HG02571 (cell line): ENCODE data around the gene FARP2.
"Not testable (repeated sequence)": the region's sequence is repeated elsewhere in the genome, so short reads cannot be mapped to it uniquely, and the experiment has no call there.

ENCODE experiments used
- ATAC-seq: cut with Tn5 transposase; IDR thresholded peaks from one replicate; pipeline ENCODE4 v1.9.1; 2021; ENCODE audit warnings: mild to moderate bottlenecking, moderate library complexity; ENCODE audit not compliant: unreplicated experiment

FARP2 gene

DNA sequence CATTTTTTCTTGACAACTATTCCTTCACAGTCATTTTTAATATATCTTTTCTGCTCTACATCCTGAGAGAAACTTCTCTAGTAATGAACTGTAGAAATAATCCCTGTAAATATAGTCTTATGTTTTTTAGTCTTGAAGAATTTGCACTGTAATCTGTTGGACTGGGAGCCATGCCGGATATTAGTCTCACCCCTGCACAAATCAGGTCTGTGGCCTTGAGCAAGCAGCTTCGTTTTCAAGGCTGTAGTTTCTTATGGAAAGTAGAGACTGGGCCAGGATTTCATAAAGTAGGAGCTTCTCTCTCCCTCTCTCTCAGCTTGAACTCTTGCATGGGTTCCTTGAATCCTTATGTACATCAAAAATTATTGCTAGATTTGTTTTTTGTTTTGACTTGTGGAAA lies 8.7 kb downstream of the FARP2 start:
- no peak for ATAC-seq

DNA sequence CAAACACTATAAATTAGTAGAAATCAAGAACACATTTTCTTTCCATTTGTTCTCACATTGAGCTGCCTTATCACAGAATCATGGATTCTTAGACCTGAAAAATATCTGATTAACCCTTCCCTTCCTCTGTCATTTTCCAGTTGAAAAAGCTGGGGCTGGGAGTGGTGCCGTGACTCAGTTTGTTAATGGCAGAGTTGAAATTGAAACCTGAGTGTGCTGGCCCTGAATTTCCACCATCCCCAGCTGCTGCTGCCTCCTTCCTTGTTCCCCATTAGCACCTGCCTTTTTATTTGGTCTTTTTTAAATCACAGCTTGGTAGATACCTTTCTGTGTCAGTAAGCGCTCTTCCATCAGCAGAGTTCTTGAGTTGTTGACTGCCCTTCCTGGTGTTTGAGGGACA lies 10.6 kb downstream of the FARP2 start:
- ATAC-seq: no peak

DNA sequence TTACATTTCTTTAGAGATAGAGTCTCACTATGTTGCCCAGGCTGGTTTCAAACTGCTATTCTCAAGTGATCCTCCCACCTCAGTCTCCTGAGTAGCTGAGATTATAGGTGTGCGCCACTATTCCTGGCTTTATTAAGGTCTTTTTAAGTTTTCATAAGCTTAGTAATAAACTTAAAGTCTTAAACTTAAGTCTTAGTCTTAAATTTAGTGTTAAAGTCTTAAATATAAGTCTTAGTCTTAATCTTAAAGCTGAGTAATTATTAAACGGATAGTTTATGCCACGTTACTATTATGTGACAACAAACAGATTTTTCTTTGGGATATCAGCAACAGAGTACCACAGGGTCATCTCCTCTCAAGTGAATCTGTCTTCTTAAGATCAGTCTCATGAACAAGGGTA lies 12.6 kb downstream of the FARP2 start:
- no peak for ATAC-seq

DNA sequence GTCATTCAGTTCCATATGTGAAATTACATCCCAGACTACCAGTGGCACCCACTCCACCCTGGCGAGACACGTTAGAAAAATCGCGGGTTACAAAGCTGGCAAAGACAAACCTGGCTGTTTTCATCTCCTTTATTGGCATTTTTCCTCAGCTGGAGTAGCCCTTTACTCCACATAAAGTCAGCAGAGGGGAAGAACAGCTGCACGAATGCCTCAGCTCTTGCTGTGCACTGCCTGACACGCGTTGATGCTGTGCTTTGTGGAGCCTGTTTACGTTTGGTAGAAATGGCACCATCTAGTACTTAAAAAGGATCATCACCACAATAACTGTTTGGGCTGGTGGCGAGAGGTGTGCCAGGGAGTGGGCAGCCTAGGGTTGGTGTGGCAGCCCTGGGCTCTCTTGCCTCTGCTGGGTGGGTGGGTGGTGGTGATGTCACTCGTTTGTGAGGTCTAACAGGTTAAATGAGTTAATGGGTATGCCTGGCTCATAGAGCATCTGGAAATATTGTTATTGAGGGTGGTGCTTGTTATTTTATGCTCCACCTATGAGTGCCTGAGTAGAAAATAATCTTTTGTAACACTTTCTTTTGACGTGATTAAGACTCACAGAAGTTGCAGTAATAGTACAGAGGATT lies 16.4 kb downstream of the FARP2 start:
- ATAC-seq: no peak

DNA sequence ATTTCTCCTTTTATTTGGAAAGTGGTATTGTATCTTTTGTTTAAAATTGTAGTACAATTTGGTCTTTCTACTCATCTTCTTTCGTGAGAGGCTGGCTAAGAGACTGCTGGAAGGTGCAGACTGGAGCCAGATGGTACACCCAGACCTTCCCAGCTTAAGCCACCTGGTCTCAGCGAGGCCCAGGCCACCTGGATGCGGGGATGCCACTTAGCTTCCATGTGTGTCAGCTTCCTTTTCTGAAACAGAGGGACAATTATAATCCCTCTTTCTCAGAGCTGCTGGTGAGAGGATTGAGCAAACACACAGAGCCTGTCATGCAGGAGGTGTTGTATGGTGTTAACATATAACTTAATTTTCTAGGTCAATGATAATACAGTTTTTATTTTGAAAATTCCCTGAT lies 17.4 kb downstream of the FARP2 start:
- ATAC-seq: no peak

DNA sequence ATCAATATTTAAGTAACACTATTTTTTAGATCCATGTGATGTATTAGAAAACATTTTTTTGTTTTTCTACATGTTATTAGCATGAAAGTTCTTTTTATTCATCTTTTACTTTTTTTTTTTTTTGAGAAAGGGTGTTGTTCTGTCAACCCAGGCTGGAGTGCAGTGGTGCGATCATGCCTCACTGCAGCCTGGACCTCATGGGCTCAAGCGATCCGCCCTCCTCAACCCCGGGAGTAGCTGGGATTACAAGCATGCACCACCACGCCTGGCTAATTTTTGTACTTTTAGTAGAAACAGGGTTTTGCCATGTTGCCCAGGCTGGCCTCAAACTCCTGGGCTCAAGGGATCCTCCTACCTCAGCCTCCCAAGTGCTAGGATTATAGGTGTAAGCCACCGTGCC lies 17.8 kb downstream of the FARP2 start:
- not testable (repeated sequence) for ATAC-seq

DNA sequence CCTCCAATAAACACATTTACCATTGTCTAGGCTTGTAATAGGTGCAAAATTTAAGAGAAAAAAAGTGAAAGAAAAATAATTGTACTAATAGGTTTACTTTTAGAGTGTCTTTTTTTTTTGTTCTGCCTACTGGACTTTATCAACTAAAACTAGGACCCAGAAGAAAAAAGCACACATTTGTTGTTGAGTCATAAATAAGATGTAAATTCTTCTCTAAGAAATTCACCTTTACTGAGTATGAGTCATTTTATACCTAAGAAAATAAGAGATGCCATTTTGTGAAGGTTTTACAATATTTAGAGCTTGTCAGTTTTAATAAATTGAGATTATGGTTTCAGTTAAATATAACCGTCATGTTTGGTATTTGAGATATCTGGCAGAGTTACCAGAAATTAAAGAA lies 19.2 kb downstream of the FARP2 start:
- no peak for ATAC-seq

DNA sequence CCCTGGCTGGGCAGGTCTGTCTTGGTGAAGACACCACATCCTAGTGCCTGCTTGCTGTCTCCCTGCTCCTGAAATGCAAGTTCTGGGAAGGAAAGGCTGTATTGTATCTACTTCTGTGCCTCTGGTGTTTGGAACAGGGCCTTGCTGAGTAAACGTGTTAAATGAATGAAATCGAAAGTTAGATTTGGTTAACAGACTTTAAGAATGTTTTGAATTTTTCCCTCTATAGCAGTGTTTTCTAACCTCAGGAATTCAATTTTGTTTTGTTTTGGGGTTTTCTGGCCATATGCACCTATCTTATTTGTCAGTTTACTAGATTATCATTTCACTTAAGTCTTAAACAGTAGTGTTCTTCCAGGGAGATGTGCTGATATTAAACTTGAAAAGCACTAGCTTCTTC lies 20.7 kb downstream of the FARP2 start:
- ATAC-seq: no peak

DNA sequence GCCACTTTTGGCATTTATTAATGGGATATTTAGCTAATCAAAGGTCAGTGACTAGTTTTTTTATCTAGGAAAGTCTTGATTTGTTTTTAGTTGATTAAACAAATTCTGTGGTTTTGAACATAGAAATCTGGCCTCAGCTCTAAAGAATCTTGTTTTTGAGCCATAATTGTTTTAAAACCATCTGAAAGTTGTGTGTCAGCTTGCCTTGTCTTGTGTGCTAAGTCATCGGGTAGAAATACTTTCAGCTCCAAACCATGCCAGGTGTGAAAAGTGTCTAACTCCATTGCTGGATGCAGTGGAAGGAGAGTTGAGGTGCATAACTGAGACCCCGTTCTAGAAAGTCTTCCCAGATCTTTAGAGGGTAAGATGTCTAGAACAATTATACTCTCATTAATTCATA lies 22.7 kb downstream of the FARP2 start:
- ATAC-seq: no peak

DNA sequence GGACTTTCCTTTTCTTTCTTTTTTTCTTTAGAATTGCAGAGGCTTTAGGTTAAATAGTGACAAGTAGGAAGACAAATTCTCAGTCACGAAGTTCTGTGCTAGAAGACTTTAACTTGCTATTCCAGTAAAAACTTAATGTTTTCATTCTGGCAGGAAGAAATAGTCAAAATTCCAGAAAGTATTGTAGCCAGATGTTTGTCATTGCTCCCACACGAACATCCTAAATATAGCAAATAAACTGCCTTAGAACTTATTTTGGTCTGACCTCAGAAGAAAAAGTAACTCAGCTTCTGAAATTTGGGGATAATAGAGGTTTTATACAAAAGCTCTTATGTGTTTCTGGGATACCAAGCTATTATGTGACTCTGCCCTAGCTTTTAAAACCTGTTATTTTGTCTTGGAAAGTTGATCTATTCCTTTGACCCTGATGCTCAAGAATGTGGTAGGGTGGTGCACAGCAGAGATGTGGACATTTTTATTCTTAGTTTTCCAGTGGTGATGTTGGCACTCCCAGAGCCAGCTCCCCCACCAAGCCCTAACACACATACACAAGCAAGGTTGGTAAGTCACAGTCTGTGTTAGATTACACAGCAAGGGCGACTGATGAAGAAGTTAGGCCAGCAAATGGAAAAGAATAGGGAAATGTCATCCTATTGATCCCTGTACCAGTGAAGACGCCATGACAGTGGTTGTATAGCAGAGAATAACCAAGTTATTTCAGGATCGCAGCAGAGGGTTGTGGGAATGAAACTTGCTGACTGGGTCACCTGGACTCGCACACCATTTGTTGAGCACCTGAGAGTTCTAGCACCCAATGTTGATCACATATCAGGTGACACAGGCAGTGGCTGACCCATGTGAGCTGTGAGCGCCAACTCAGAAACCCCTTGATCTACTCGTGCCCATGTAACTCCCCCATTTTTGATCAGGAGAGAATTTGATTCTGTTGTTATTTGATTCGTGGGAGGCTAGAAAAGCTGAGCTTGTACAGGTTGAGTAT lies 23.7 kb downstream of the FARP2 start:
- ATAC-seq: no peak

DNA sequence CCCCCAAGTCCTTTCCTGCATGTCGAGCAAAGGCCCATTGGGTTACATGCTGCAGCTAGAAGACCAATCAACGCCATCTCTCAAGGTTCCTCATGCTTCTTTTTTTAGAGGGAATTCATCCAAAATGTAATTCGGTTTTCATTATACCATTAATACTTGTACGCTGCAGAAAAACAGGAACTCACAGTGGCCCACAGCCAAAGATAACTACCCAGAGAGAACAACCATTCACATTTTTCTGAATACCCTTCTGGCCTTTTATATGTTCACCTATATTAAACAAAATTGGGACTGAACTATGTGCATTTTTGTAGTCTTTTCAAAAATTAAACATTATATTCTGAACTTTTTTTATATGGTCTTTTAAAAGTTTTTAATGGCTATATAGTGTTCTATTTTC lies 25.8 kb downstream of the FARP2 start:
- ATAC-seq: no peak

DNA sequence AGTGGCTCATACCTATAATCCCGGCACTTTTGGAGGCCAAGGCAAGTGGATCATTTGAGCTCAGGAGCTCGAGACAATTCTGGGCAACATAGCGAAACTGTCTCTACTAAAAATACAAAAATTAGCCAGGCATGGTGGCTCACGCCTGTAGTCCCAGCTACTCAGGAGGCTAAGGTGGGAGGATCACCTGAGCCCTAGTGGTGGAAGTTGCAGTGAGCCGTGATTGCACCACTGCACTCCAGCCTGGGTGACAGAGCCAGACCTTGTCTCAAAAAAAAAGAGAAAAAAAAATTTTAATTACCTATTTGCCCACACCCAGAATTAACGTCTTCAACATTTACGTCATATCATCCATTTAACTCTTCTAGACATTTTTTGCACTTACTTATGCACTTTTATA lies 29.4 kb downstream of the FARP2 start:
- ATAC-seq: not testable (repeated sequence)

DNA sequence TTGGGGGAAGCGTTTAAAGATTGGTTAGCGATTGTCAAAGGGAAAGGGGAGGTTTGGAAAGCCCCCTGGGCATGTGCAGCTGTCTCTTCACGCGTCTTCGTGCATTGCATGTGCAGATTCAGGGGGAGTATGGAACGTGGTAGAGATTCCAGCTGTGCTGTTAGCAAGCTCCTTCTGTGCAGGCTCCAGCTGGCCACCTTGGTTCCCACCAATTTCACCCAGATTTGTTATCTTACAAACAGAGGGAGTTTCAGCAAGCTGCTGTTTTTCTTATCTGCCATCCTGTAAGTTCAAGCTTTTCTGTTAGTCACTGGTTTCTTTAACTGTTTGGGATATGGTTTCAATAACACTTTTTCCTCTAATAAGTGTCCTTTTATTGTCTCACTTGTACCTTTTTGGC lies 30.4 kb downstream of the FARP2 start:
- no peak for ATAC-seq

DNA sequence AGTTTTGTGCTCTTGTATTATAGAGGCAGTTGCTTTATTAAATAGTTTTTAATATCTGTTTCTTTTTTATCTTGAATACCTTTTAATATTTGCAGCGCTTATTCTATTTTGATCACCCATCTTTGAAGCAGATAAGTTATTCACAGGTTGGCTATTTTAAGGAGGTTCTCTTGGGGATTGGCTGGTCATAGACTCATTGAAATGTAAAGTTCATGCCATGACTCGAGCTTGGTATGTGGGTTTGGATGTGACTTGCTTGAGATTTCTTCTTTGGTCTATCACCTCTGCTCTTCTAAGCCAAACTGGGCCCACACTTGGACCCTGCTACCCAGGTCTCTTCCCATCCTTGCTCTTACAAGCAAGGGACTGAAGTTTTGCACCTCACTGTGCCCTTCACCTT lies 33.6 kb downstream of the FARP2 start:
- no peak for ATAC-seq

DNA sequence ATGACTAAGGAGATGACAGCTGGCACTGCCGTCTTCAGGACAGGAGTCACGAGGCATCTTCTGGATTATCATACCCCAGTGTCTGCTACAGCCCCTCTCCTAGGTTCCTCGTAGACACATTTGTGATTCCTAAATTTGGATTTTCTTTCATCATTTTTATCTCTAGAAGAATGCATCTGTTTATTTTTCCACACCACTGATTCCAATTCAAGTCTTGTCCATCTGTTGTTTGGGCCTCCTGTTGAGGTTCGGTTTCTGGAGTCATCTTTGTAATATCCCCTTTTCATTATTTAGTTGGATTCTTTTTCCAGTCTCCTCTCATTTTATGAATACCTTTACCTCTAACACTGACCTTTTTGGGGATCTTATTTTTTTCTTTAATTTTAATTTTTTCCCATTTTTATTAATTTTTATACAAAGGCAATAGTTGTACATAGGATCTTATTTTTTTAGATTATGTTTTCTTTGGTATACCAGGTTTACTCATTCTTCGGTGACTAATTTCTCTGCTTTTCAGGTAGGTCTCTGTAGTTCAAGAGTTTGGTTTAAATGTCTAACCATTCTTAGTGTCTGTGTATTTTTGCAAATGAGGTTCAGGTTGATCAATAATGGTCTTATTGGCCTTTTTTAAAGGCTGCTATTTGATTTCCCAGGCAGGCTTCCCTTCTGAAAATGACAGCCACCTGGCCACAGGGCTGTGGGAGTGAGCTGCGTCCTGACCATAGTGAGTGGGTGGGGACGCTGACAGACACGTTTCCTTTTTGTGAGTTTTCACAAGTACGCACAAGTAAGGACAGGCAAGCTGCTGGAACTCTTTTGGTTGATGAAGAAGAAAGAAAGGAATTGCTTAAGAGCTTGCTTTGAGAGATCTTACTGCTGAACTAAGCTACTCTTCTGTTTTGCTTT lies 34.5 kb downstream of the FARP2 start:
- ATAC-seq: no peak

DNA sequence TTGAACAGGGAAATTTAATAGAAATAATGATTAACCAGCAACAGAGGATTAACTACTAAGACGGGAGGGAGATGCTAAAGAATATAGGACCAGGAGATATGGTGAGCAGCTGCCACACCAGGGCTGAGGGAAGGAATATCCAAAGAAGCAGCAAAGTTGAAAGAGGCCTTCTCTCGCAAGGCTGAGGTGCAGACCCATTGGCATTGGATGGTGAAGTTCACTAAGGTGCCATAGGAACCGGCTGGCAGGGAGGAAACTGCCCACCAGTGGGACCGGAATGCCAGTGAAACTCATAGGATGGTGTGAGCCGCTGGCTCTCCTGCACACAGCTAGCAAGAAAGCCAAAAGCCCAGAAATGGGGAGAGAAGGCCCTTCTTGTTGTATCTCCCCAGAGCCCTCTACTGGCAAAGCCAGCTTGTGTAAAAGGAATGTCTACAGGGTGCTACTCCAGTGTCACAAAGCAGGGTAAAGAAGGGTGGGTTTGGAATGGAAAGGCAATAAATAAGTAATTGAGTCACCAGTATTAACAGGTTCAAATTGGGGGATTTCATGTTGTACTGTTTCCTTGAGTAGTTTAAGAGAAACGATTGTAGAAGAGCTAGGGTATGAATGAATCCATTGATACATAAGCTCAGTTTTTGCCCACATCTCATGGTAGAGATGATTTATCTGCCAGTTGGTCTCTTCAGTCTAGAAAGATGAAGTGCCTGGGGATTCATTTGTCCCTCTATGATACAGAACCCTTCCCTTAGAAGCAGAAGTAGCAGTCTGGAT lies 36.0 kb downstream of the FARP2 start:
- ATAC-seq: no peak

DNA sequence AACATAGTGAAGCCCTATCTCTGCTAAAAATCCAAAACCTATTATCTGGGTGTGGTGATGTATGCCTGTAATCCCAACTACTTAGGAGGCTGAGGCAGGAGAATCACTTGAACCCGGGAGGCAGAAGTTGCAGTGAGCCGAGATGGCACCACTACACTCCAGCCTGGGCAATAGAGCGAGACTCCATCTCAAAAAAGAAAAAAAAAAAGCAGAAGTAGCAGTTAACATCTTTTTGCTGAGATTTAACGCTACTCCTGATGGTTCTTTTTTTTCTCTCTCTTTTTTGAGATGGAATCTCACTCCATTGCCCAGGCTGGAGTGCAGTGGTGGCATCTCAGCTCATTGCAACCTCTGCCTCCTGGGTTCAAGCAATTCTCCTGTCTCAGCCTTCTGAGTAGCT lies 36.7 kb downstream of the FARP2 start:
- not testable (repeated sequence) for ATAC-seq

DNA sequence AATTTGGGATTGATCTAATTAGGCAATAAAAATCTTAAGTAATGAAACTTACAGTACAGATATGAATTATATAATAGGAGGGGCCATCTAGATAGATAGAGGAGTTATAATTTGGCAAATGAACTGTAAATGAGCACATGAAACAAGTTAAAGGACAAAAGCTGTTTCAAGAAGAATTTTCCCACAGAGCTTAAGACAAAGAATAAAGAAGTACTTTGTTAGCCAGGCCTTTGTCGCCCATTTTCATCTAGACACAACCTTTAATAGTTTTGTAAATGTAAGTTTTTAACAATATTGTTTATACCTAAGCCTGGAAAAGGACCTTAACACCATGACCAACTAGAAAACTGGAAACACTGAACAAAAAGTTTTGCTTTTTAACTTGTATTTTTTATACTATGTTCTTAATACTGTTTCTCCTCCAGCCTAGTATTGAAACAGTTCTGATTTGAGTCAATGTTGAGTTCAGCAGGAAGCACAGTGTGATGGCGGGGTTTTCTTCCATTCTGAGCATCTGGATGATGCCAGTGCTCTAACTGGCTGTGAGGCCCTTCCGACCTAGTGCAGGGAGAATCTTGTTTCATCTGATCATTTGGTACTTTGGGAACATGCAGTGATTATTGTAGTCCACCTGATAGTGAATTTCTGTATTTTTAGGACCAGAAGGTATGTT lies 37.6 kb downstream of the FARP2 start:
- no peak for ATAC-seq

DNA sequence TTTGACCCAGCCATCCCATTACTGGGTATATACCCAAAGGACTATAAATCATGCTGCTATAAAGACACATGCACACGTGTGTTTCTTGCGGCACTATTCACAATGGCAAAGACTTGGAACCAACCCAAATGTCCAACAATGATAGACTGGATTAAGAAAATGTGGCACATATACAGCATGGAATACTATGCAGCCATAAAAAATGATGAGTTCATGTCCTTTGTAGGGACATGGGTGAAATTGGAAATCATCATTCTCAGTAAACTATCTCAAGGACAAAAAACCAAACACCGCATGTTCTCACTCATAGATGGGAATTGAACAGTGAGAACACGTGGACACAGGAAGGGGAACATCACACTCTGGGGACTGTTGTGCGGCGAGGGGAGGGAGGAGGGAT lies 40.7 kb downstream of the FARP2 start:
- not testable (repeated sequence) for ATAC-seq
